Psoas muscle (tissue), 8 donors: ENCODE measurements around the gene TATDN3. TPM values are rescaled to one million over a fixed set of nuclear protein-coding genes. Genes with fewer than 3 reads are reported as not detected.

Experiments
- ATAC-seq, 4 donors: fragments of 200-7000 bp; cut with Tn5 transposase; one replicate each; pipeline ENCODE4 v1.9.1; 2020; ENCODE audit warnings: moderate library complexity in 3 of 4, mild to moderate bottlenecking in 2 of 4
- DNase-seq, 2 donors: peaks; one replicate each; pipeline ENCODE4 v3.0.0-alpha.2; 2020
- H3K27ac ChIP-seq: fragments of 200-600 bp; one replicate; pipeline ENCODE4 v1.8.0; 2022
- H3K27me3 ChIP-seq, 3 donors: fragments of 200-600 bp in 1 of 3; one replicate each; pipeline versions ENCODE4 v1.6.1 to v1.8.0; 2013 to 2022; ENCODE audit warnings: low read length in 2 of 3, mild to moderate bottlenecking in 2 of 3, moderate library complexity in 1 of 3; ENCODE audit not compliant: insufficient read depth in 3 of 3
- H3K36me3 ChIP-seq, 2 donors: fragments of 200-600 bp in 1 of 2; one replicate each; pipeline versions ENCODE4 v1.6.1 to v1.8.0; 2013 to 2022; ENCODE audit warnings: low read depth in 1 of 2, mild to moderate bottlenecking in 1 of 2, moderate library complexity in 1 of 2; ENCODE audit not compliant: insufficient read depth in 1 of 2
- H3K4me1 ChIP-seq: fragments of 200-600 bp; one replicate; pipeline ENCODE4 v1.8.0; 2022
- H3K4me3 ChIP-seq: fragments of 200-600 bp; one replicate; pipeline ENCODE4 v1.8.0; 2022; ENCODE audit warnings: mild to moderate bottlenecking
- H3K9me3 ChIP-seq: fragments of 200-600 bp; one replicate; pipeline ENCODE4 v1.8.0; 2022
- WGBS, 3 donors: extraction: QIAGEN DNeasy Blood & Tissue Kit; methylation state at CpG; one replicate each; pipeline versions ENCODE4 v1.1.6 to v1.1.7; 2013; 5-methylcytosine and 5-hydroxymethylcytosine counted together
- intact Hi-C, 2 donors: fragments of 100-400 bp; cut with DNase I; formaldehyde crosslinking; loops; one replicate each; pipeline versions ENCODE4 v1.11.0 to v1.14.2; 2022
- polyA plus RNA-seq, 3 donors: library from polyadenylated mRNA; stranded (reverse); fragments of 200-250 nt; gene quantifications; one replicate each; pipeline ENCODE4 v1.2.3, GENCODE V29; 2013
- total RNA-seq, 4 donors: library from RNA; stranded (reverse); fragmentation: NEBNext Ultra II Directional in 2 of 4; extraction: Animal tissue kit (Norgen Biotek cat#: 25700) in 2 of 4; gene quantifications; one replicate each; pipeline versions ENCODE4 v1.2.1 to v1.2.4, GENCODE V29; 2021 to 2023
- TF ChIP-seq, protein P1 (sequence below): fragments of 200-600 bp; IDR thresholded peaks from one replicate; pipeline ENCODE4 v1.8.0; 2022; ENCODE audit warnings: antibody characterized with exemption
- donor health status: healthy with polysubstance abuse.
- donor health status: DM: no; HTN: no; CAD: no; lungs with moderate emphysema.
- donor health status: Bipolar disorder and iron deficiency.
- donor health status: healthy.
- donor health status: DM: yes; HTN: yes; CAD: no.
- donor health status: DM: no; HTN: no; CAD: no.
- donor health status: DM: no; HTN: no; CAD: no.
- donor health status: DM: yes; HTN: yes; CAD: no.

Gene TATDN3
- total and polyA plus RNA-seq, 7 donors = 13.5 to 25.2 (median 21.4) TPM

GRCh38 chr1:212864201-212864600 lies 72.5 kb downstream of the TATDN3 start:
- H3K36me3 ChIP-seq = peaks cover 0 to 17% of the 10 kb centered on the region in 2 donors
- H3K4me3 ChIP-seq = no peak overlapping the region
- TF ChIP-seq, protein P1, sequence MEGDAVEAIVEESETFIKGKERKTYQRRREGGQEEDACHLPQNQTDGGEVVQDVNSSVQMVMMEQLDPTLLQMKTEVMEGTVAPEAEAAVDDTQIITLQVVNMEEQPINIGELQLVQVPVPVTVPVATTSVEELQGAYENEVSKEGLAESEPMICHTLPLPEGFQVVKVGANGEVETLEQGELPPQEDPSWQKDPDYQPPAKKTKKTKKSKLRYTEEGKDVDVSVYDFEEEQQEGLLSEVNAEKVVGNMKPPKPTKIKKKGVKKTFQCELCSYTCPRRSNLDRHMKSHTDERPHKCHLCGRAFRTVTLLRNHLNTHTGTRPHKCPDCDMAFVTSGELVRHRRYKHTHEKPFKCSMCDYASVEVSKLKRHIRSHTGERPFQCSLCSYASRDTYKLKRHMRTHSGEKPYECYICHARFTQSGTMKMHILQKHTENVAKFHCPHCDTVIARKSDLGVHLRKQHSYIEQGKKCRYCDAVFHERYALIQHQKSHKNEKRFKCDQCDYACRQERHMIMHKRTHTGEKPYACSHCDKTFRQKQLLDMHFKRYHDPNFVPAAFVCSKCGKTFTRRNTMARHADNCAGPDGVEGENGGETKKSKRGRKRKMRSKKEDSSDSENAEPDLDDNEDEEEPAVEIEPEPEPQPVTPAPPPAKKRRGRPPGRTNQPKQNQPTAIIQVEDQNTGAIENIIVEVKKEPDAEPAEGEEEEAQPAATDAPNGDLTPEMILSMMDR = no peak
- H3K27ac ChIP-seq = no peak overlapping the region
- ATAC-seq (no peak), DNase-seq (no peak)
- no peaks in the 10 kb centered on the region for H3K9me3 ChIP-seq
- H3K27me3 ChIP-seq = no peaks in the 10 kb centered on the region
- whole genome bisulfite sequencing, 3 donors = 87 to 90% (median 88%) methylated on average over 4 of the region's 4 CpGs
- no peaks in the 10 kb centered on the region for H3K4me1 ChIP-seq
- intact Hi-C loops = no loop called here

Other genes starting within 250 kb of the TATDN3 start
- 10 to 100 TPM; 13.5 to 51.3 (median 26.3) TPM for gene ATF3, start 183.1 kb upstream of the TATDN3 start, total RNA-seq
- 10 to 100 TPM in 2 of 3 donors, 1 to 10 TPM in 1; 6.6 to 29.2 (median 10.1) TPM for gene ATF3, start 183.1 kb upstream of the TATDN3 start, polyA plus RNA-seq
- gene BATF3, start 92.1 kb upstream of the TATDN3 start, total RNA-seq = 1 to 10 TPM in 2 of 4 donors, under 1 TPM in 2; 0.60 to 2.9 (median 1.5) TPM
- 1 to 10 TPM in 1 of 3 donors, under 1 TPM in 2; 0.03 to 1.0 (median 0.53) TPM for gene BATF3, start 92.1 kb upstream of the TATDN3 start, polyA plus RNA-seq
- 10 to 100 TPM; 13.2 to 21.2 (median 16.5) TPM for gene NSL1, start 117 bp upstream of the TATDN3 start, total RNA-seq
- 10 to 100 TPM; 14.1 to 34.5 (median 24.0) TPM for gene NSL1, start 117 bp upstream of the TATDN3 start, polyA plus RNA-seq
- gene SPATA45, start 55.8 kb downstream of the TATDN3 start, total RNA-seq = not detected
- not detected for gene SPATA45, start 55.8 kb downstream of the TATDN3 start, polyA plus RNA-seq
- 1 to 10 TPM; 1.3 to 2.6 (median 1.6) TPM for gene FLVCR1, start 66.4 kb downstream of the TATDN3 start, total RNA-seq
- gene FLVCR1, start 66.4 kb downstream of the TATDN3 start, polyA plus RNA-seq = 1 to 10 TPM in 2 of 3 donors, under 1 TPM in 1; 0.52 to 2.3 (median 1.3) TPM
- 1 to 10 TPM in 1 of 4 donors, under 1 TPM in 3; 0.16 to 1.6 (median 0.17) TPM for gene VASH2, start 158.6 kb downstream of the TATDN3 start, total RNA-seq
- gene VASH2, start 158.6 kb downstream of the TATDN3 start, polyA plus RNA-seq = under 1 TPM; 0.09 to 0.39 (median 0.21) TPM
- gene ANGEL2, start 224.0 kb downstream of the TATDN3 start, total RNA-seq = 10 to 100 TPM; 18.2 to 24.9 (median 19.5) TPM
- gene ANGEL2, start 224.0 kb downstream of the TATDN3 start, polyA plus RNA-seq = 10 to 100 TPM in 1 of 3 donors, 1 to 10 TPM in 2; 7.3 to 18.0 (median 7.5) TPM